GM10266 (cell line): ENCODE measurements around the gene ATE1.

Source experiments
- DNase-seq: peaks from one replicate; pipeline ENCODE4 v3.0.0; 2012; ENCODE audit errors: extremely low spot score
- TF ChIP-seq, protein P1 (sequence below): IDR thresholded peaks from 2 replicates; pipeline ENCODE4 v1.5.1; 2012; ENCODE audit warnings: mild to moderate bottlenecking, low read depth; ENCODE audit not compliant: control insufficient read depth, insufficient read depth; ENCODE audit errors: missing control alignments

The ATE1 gene

GRCh38 chr10:121698902-121699301 lies 228.9 kb downstream of the ATE1 start:
- TF ChIP-seq, protein P1, sequence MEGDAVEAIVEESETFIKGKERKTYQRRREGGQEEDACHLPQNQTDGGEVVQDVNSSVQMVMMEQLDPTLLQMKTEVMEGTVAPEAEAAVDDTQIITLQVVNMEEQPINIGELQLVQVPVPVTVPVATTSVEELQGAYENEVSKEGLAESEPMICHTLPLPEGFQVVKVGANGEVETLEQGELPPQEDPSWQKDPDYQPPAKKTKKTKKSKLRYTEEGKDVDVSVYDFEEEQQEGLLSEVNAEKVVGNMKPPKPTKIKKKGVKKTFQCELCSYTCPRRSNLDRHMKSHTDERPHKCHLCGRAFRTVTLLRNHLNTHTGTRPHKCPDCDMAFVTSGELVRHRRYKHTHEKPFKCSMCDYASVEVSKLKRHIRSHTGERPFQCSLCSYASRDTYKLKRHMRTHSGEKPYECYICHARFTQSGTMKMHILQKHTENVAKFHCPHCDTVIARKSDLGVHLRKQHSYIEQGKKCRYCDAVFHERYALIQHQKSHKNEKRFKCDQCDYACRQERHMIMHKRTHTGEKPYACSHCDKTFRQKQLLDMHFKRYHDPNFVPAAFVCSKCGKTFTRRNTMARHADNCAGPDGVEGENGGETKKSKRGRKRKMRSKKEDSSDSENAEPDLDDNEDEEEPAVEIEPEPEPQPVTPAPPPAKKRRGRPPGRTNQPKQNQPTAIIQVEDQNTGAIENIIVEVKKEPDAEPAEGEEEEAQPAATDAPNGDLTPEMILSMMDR: no peak
- no peak for DNase-seq

DNA sequence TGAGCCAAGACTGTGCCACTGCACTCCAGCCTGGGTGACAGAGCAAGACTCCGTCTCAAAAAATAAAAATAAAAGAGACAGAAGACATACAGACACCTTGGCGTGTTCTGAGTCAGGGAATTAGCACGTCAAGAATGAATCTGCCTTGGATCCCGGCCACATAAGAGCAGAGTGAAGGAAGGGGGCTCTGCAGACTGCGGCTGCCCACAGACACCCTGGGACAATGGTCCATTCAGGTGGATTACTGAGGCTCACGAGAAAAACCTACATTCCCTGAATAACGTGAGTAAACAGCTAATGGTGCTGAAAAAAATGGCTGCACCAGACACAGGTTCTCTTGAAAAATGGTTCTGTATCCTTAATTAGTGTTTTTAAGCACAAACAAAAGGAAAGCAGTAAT lies 229.5 kb downstream of the ATE1 start:
- DNase-seq: no peak
- TF ChIP-seq, protein P1: no peak

DNA sequence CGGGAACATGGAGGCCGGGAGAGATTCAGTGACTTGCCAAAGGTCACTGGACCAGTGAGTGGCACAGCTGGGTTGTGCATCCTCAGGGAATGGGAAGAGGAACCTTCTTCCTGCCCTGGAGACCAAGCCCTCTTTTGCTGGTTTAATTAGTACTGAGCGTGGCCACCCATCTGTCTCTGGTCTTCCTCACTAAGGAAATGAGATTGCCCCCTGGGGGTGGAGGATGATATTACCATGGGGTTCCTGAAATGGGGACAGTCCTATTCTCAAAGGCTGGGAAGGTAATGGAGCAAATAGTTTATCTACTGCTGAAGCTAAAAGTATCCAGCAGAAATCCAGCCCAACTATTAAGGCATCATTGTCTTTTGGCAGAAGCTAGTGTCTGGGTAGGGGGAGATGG lies 231.0 kb downstream of the ATE1 start:
- peak; percentile 17 for DNase-seq
- TF ChIP-seq, protein P1: peak; percentile 43

GRCh38 chr10:121695731-121696464 lies 231.9 kb downstream of the ATE1 start:
- TF ChIP-seq, protein P1: no peak

DNA sequence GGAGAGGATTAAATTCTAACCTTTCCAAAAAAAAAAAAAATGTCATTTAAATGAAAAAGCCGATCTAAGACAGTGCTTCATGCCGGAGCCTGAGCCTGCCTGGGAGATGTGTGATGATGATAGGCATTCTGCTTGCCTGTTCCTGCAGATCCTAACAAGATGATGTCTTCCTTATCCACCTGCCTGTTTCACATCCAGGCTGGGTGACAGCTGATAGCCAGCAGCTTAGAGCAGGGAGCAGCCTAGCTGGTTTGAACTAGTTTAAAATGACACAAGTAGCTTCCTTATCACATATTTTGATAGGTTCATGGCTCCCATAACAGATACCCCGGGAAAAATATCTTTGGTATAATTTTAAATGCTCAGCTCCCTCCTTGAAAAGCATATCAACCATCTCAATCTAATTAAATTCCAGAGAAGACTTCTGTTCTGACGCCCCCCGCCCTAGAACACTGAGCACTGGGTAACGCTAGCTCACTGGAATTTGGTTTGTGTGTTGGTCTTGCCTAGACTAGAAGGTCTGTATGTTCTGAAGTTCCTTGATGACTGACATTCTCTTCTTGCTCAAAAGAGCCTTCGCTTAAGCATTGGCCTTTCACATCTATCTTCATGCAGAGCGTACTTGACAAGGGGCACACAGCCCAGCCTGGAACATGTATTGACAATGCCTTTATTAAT lies 232.7 kb downstream of the ATE1 start:
- TF ChIP-seq, protein P1: no peak
- no peak for DNase-seq

More at GRCh38 chr10:121695731-121696464, 231.9 kb downstream of the ATE1 start:
- no peak for DNase-seq

GRCh38 chr10:121694327-121694965 lies 233.4 kb downstream of the ATE1 start:
- DNase-seq: no peak
- TF ChIP-seq, protein P1: no peak
